Stimulated activated CD4-positive, alpha-beta T cell treated with anti-CD3 and anti-CD28 coated beads, Interleukin-12 subunit alpha, Interleukin-12 subunit beta, amount 100 ng/mL, for 24 hours (primary cell): Measurements from ENCODE around the gene CCT6B.
"Not testable (repeated sequence)": the region's sequence is repeated elsewhere in the genome, so short reads cannot be mapped to it uniquely, and the experiment has no call there.

Experiments
- DNase-seq, 2 experiments: peaks; one replicate each; pipeline ENCODE4 v3.0.0-alpha.2; 2020; ENCODE audit warnings: low read depth in 2 of 2

The CCT6B gene

DNA sequence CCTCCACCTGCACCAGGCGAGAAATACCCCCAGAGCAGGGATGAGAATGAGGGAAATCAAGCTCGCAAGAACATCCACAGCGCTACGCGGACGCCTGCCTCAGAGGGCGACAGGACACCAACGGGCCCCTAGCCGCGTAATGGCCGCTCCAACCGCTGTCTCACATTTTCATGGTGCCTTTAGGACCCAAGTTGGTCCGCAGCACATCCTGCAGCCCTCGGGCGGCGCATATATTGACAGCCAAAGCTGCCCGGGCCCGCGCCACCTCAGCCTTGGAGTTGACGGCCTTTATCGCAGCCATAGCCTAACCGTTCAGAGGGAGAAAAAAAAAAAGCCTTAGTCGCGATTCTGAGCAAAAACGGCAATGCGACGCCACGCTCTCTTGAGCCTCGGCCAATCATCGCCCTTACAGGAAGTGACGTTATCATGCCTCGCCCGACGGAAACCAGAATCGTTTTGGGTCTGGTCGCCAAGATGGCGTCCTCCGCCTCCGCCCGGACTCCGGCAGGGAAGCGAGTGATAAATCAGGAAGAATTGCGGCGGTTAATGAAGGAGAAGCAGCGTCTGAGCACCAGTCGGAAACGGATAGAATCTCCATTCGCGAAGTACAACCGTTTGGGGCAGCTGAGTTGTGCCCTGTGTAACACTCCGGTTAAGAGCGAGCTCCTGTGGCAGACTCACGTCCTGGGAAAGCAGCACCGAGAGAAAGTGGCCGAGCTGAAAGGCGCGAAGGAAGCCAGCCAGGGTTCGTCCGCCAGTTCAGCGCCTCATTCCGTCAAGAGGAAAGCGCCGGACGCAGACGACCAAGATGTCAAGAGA is at the start of gene CCT6B, which contains the start of gene ZNF830:
TSS of gene CCT6B (minus strand) at position 368 of the 819 bp plus-strand sequence. CDS start at position 301, 67 bp downstream.
TSS of gene ZNF830 (plus strand) at position 448 of the 819 bp plus-strand sequence. CDS start at position 475, 27 bp downstream.
- peak; percentile 82 to 85 for DNase-seq

DNA sequence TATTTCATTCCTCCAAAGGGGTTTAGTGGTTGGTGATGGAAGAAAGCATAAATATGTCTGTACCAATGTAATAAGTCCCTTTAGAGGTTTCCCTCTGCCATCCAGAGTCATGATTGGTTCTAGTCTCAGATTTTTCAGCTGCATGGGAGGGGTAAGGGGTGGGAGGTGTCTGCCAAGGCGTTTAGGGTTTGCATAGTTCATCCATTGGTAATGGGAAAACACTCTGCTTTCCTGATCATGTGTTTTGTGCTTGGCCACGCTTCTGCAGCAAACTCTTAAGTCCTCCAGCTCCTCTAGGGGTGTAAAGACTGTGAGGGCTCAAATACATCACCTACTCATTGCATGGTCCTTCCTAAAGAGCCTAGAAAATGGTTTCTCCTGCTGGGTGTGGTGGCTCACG is 48.8 kb upstream of the CCT6B start:
- DNase-seq, result no peak

DNA sequence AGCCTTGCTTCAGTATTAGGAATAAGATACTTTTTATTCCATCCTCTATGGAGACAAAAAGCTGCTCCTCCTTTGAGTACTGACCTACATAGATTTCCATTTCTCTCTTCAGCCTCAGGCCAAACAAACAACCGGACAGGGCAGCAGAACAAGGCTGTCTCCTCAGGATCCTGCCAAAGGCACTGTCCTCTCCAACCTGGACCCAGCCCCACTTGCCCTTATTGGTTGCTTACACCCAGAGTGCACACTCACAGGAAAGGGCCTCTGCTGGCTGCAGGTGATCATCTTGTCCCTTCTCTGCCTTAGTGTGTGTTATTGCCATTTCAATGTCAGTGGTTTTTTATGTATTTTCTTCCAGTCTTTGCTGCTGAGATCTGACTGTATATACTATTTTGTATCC is 45.7 kb upstream of the CCT6B start:
- DNase-seq, result no peak

DNA sequence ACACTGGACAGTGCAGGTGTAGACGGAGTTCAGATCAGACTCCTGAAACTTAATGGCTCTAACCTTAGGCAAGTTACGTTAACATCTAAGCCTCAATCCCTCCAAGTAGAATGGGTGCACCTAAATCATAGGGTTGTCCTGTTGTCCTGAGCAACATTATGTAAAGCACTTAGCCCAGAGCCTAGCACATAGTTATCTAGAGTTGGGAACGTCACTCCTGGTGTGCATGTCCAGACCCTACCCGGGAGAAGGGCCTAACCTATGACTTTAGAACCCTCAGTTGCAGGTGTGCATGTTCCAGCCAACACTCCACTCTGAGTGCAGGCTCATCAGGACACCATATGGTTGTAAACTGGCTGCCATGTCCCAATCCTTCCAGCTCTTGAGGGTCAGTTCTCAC is 45.1 kb upstream of the CCT6B start:
- DNase-seq, result no peak

DNA sequence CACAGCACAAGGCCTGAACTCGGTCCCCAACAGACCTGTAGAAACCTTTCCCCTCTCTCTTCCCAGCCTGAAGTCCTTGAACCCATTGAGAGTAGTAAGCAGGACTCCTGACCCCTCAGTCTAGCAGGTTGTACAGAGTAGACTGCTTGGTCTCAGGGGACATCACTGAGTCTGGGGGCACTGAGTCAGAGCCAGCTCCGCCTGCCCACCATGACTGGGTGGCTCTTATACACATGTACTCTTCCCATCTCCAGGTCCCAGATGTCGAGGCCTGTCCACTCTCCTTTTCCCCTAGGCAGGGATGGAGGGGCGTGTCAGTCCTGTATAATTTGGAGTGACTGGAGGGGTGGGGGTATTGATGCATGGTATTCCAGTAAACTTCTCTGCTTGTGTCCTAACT is 42.5 kb upstream of the CCT6B start:
- no peak for DNase-seq

- no peak for DNase-seq
Observed at GRCh38 chr17:35002876-35003551, 41.8 kb upstream of the CCT6B start.

DNA sequence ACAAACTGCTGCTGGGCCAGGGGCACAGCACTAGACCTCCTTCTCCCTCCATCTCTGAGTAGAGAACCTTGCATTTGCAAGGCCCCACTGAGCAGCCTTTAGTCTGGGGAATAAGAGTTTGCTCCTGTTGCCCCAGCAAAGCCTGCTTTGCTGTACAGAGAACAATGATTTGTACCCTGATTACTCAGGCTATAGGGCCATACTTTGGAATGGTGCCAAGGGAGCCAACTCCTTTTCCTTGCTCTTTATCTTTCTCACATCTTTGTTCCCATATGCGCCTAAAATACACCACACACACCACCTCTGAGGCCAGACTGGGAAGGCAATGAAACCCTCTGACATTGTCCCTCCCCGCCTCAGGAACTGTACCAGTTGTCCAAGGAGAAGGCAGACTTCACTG is 40.3 kb upstream of the CCT6B start:
- no peak for DNase-seq

DNA sequence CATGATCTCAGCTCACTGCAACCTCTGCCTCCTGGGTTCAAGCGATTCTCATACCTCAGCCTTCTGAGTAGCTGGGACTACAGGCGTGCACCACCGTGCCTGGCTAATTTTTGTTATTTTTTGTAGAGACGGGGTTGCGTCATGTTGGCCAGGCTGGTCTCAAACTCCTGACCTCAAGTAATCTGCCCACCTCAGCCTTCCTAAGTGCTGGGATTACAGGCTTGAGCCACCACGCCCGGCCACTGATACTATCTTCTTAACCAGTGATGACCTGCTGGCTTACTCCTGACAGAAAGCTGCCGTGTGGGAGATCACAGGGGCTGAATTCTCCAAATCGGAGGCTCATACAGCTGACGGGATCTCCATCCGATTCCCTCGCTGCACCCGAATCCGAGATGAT is 39.7 kb upstream of the CCT6B start:
- not testable (repeated sequence) for DNase-seq

DNA sequence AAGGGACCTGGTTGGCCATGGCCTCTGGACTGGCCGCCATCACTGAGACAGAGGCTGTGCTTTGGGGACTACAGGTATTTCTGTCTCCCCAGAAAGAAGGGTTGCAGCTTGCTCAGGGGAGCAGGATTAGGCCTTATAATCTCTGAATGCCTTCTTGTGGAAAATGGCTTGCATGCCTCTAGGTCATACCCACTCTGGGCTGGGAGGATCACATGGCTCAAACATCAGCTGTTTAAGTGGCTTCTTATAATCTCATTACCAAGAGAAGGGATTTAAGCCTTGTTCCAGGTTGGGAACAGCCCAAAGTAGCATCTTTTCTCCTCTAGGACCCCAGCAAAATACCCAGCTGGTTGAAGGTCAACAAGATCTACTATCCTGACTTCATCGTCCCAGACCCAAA is 38.2 kb upstream of the CCT6B start:
- no peak for DNase-seq

DNA sequence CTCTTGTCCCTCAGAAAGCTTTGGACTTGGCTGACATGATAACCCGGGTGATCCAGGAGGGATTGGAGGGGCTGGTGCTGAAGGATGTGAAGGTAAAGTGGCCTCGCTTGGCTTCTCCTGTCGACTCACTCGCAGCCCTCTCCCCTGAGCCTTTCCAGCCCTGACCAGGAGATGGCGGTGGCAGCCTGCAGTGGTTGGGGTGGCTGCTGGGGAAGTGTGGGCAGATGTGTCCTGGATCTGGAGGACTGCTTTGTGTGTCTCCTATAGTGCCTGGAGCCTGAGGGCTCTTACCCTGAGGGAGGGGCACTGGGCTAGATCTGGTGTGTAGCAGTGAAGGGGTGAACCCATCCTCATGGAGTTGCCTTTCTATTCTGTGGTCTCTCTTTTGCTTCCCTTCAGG is 36.9 kb upstream of the CCT6B start:
- DNase-seq, result peak; percentile 62 to 67

- no peak for DNase-seq
Observed at GRCh38 chr17:34997355-34997862, 36.1 kb upstream of the CCT6B start.

- no peak for DNase-seq
Observed at GRCh38 chr17:34996422-34997285, 35.4 kb upstream of the CCT6B start.

GRCh38 chr17:34993031-34993430 is 31.8 kb upstream of the CCT6B start:
- DNase-seq, result no peak

- DNase-seq, result no peak
Observed at GRCh38 chr17:34991606-34992005, 30.3 kb upstream of the CCT6B start.

DNA sequence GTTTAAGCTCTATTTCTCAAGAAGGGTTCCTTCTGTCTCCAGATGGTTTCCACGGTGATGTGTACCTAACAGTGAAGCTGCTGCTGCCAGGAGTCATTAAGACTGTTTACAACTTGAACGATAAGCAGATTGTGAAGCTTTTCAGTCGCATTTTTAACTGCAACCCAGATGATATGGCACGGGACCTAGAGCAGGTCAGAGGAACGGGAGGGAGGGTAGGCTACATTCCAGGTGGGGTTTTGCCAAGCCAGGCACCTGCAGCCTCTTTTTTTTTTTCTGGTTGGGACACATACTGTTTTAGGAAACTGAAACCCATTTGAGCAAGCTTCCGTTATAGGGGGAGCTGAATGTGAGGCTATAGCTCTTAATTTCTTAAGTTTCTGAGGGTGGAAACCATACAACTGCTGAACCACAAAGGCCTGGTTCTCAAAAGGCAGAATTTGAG is 29.7 kb upstream of the CCT6B start:
- no peak for DNase-seq

DNA sequence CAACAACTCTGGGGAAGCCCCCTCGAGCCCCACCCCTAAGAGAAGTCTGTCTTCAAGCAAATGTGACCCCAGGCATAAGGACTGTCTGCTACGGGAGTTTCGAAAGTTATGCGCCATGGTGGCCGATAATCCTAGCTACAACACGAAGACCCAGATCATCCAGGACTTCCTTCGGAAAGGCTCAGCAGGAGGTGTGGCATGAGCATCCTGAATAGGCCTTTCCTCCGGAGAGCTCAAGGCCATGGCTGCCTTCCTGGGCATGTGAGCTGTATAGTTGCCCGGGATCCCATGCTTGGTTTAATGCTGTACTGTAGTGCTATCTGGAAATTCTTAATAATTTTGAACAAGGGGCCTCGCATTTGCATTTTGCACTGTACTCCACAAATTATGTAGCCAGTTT is 28.2 kb upstream of the CCT6B start:
- no peak for DNase-seq

GRCh38 chr17:34988644-34989043 is 27.4 kb upstream of the CCT6B start:
- no peak for DNase-seq

GRCh38 chr17:34987232-34987631 is 26.0 kb upstream of the CCT6B start:
- no peak for DNase-seq

DNA sequence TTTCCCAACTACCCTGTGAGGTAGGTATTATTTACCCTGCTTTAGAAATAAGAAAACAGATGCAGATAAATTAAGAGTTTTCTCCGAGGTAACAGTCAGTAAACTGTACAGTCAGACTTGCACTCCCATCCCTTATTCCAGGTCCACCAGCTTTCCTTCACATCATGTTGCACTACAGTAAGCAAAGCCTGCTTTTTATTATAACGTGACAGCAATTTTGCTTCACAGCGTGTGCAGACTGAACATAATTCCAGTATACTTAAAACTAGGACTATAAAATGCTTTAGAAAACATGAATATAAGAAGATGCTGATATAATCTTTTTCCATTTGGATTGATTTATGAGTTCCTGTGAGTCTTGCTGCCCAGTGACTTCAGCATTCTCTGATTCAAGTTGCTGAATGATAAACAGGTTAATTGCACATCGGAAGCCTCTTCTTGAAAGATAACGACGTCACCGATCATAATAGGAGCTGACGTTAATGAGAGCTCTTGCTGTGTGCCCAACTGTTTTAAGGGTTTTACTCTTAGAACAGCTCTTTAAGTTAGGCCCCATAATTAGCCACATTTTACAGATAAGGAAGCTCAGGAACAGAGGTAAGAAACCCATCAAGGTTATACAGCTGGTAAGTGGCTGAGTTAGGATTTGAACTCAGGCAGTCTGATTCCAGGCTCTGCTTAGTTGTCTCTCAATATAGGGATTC is 20.4 kb upstream of the CCT6B start:
- DNase-seq, result no peak

DNA sequence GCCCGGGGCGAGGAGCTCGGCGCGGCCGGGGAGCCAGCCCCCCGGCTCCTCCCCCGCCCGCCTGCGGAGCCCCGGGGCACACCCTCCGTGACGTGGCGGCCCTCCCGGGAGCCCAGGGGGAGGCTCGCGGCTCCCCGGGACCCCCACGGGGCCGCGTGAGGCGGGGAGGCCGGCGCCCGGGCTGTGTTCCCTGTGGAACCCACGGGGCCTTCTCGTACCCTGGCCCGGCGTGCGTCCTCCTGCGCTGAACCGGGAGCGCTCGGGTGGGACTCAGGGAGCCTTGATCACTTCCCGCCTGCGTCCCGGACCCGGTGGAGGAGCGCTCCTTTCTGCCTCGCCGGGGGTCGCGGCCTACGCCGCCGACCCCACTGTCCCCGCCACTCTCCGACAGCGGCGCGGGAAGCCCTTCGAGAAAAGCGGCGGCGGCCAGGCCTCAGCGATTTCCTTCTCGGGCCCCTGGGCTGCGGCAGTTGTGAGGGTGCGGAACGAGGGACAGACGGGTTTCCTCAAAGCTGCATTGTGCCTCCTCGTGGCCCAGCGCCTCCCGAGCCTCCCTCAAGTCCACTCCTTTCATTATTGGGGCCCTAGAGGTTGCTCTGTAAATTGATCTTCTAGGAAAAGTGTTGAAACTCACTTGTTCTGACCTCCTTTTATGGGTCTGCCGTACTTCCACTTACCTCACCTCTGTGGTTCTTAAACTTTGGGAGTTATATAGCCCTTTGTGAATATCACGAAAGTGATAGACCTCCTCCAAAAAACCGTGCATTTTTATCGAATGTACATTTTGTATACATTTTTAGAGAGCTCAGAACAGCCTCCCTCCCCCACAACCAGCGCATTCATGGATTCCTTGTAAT is 19.6 kb upstream of the CCT6B start:
- DNase-seq, result peak; percentile 58 to 59
